NCI-H345 (cell line): ENCODE data around the gene LRATD1.
A peak's percentile ranks its signal among the peaks of the same experiment; 100 is the strongest.
"Not testable (repeated sequence)": the region's sequence is repeated elsewhere in the genome, so short reads cannot be mapped to it uniquely, and the experiment has no call there.

Experiments
- DNase-seq: peaks from one replicate; lab custom pipeline; 2025; lab: John Stamatoyannopoulos, UW

Gene LRATD1

GRCh38 chr2:14632133-14632936 is at the start of gene LRATD1:
TSS of gene LRATD1 (plus strand) at chr2:14632717. CDS start at chr2:14633980, 1,263 bp downstream.
- peak; percentile 98 for DNase-seq

- no peak for DNase-seq
These were observed 49.5 kb upstream of the LRATD1 start for GRCh38 chr2:14583059-14583458.

- no peak for DNase-seq
These were observed 48.7 kb upstream of the LRATD1 start for GRCh38 chr2:14583802-14584201.

- no peak for DNase-seq
These were observed 45.4 kb upstream of the LRATD1 start for GRCh38 chr2:14587119-14587518.

GRCh38 chr2:14601156-14601770 is 31.3 kb upstream of the LRATD1 start:
- no peak for DNase-seq

- no peak for DNase-seq
These were observed 30.2 kb upstream of the LRATD1 start for GRCh38 chr2:14602309-14602708.

- DNase-seq, result no peak
These were observed 28.8 kb upstream of the LRATD1 start for GRCh38 chr2:14603676-14604075.

- no peak for DNase-seq
These were observed 24.3 kb upstream of the LRATD1 start for GRCh38 chr2:14608245-14608644.

GRCh38 chr2:14614017-14614416 is 18.5 kb upstream of the LRATD1 start:
- DNase-seq, result no peak

GRCh38 chr2:14615121-14615520 is 17.4 kb upstream of the LRATD1 start:
- DNase-seq, result no peak

- no peak for DNase-seq
These were observed 16.8 kb upstream of the LRATD1 start for GRCh38 chr2:14615760-14616159.

- no peak for DNase-seq
These were observed 16.2 kb upstream of the LRATD1 start for GRCh38 chr2:14616342-14616741.

GRCh38 chr2:14616950-14617349 is 15.6 kb upstream of the LRATD1 start:
- DNase-seq, result no peak

- DNase-seq, result no peak
These were observed 13.1 kb upstream of the LRATD1 start for GRCh38 chr2:14619441-14619840.

- no peak for DNase-seq
These were observed 11.4 kb upstream of the LRATD1 start for GRCh38 chr2:14621114-14621513.

- DNase-seq, result no peak
These were observed 10.5 kb upstream of the LRATD1 start for GRCh38 chr2:14621906-14622549.

GRCh38 chr2:14622550-14622939 is 10.0 kb upstream of the LRATD1 start:
- not testable (repeated sequence) for DNase-seq

- DNase-seq, result no peak
These were observed 9.3 kb upstream of the LRATD1 start for GRCh38 chr2:14623237-14623636.

- DNase-seq, result peak; percentile 92
These were observed 5.6 kb upstream of the LRATD1 start for GRCh38 chr2:14626873-14627272.

GRCh38 chr2:14628901-14629300 is 3.6 kb upstream of the LRATD1 start:
- DNase-seq, result no peak

- DNase-seq, result no peak
These were observed 994 bp upstream of the LRATD1 start for GRCh38 chr2:14631406-14632040.

- DNase-seq, result peak; percentile 80
These were observed 544 bp downstream of the LRATD1 start for GRCh38 chr2:14633061-14633460.
